Keratinocyte (primary cell): ENCODE results near the gene PTGR3. TPM values are rescaled to one million over a fixed set of nuclear protein-coding genes. Genes with fewer than 3 reads are reported as not detected.

Experiments used
- DNase-seq: peaks from one replicate; pipeline ENCODE4 v3.0.0-alpha.2; 2011; ENCODE audit warnings: low read depth, missing footprints, low spot score
- FAIRE-seq: peaks from 2 replicates; lab custom pipeline; 2011; peaks lifted over from hg19 to GRCh38; lab: Jason Lieb, UNC
- H2AFZ ChIP-seq: 2 replicates; pipeline ENCODE4 v1.6.0; 2012; ENCODE audit warnings: low read length, control low read depth, inconsistent platforms; ENCODE audit not compliant: control insufficient read depth
- H3K27ac ChIP-seq: 2 replicates; pipeline ENCODE4 v1.5.1; 2011; ENCODE audit warnings: low read length; ENCODE audit not compliant: control insufficient read depth, insufficient read depth
- H3K27me3 ChIP-seq: 3 replicates; pipeline ENCODE4 v1.6.0; 2011; ENCODE audit warnings: low read length; ENCODE audit not compliant: control insufficient read depth, insufficient read depth; ENCODE audit errors: extremely low read depth
- H3K36me3 ChIP-seq, 2 experiments: 2 replicates in 1 of 2; 3 replicates in 1 of 2; pipeline ENCODE4 v1.5.1; 2011; ENCODE audit warnings: low read length in 2 of 2, mild to moderate bottlenecking in 1 of 2; ENCODE audit not compliant: control insufficient read depth in 2 of 2, insufficient read depth in 2 of 2; ENCODE audit errors: extremely low read depth in 1 of 2
- H3K4me1 ChIP-seq: 3 replicates; pipeline ENCODE4 v1.5.1; 2011; ENCODE audit warnings: low read length; ENCODE audit not compliant: control insufficient read depth, insufficient read depth; ENCODE audit errors: extremely low read depth
- H3K4me2 ChIP-seq: 3 replicates; pipeline ENCODE4 v1.6.0; 2011; ENCODE audit warnings: low read depth, low read length; ENCODE audit not compliant: control insufficient read depth, insufficient read depth; ENCODE audit errors: extremely low read depth
- H3K4me3 ChIP-seq, 3 experiments: fragments of 200-600 bp in 1 of 3; sonication (generic) in 1 of 3; 2 replicates in 2 of 3; 3 replicates in 1 of 3; pipeline ENCODE4 v1.5.1; 2011 to 2016; ENCODE audit warnings: low read length in 3 of 3, mild to moderate bottlenecking in 3 of 3, control low read depth in 2 of 3, inconsistent platforms in 1 of 3, low read depth in 1 of 3, mixed read lengths in 1 of 3, mixed run types in 1 of 3, moderate library complexity in 1 of 3; ENCODE audit not compliant: control insufficient read depth in 2 of 3, insufficient read depth in 2 of 3; ENCODE audit errors: extremely low read depth in 1 of 3
- H3K79me2 ChIP-seq: 2 replicates; pipeline ENCODE4 v1.6.0; 2012; ENCODE audit warnings: low read length; ENCODE audit not compliant: control insufficient read depth, insufficient read depth
- H3K9ac ChIP-seq: 3 replicates; pipeline ENCODE4 v1.6.0; 2011; ENCODE audit warnings: low read length; ENCODE audit not compliant: control insufficient read depth, insufficient read depth; ENCODE audit errors: extremely low read depth
- H3K9me1 ChIP-seq: 3 replicates; pipeline ENCODE4 v1.6.0; 2011; ENCODE audit warnings: low read length; ENCODE audit not compliant: control insufficient read depth, insufficient read depth; ENCODE audit errors: extremely low read depth
- H3K9me3 ChIP-seq: 2 replicates; pipeline ENCODE4 v1.5.1; 2012; ENCODE audit warnings: low read depth, low read length; ENCODE audit not compliant: control insufficient read depth
- H4K20me1 ChIP-seq: 3 replicates; pipeline ENCODE4 v1.6.0; 2011; ENCODE audit warnings: low read length; ENCODE audit not compliant: control insufficient read depth, insufficient read depth; ENCODE audit errors: extremely low read depth
- CTCF ChIP-seq, 3 experiments: IDR thresholded peaks in 1 of 3; conservative IDR thresholded peaks in 1 of 3; optimal IDR thresholded peaks in 1 of 3; 2 replicates in 2 of 3; 3 replicates in 1 of 3; pipeline versions ENCODE3 to v1.5.1; 2011; ENCODE audit warnings: low read length in 3 of 3, mild to moderate bottlenecking in 3 of 3, moderate library complexity in 2 of 3, control low read depth in 1 of 3, inconsistent platforms in 1 of 3; ENCODE audit not compliant: insufficient read depth in 2 of 3; ENCODE audit errors: extremely low read depth in 1 of 3
- EZH2 ChIP-seq: IDR thresholded peaks from one replicate; pipeline ENCODE4 v1.6.1; 2012; ENCODE audit warnings: inconsistent platforms, mild to moderate bottlenecking, low read length, moderate library complexity
- dilution Hi-C: fragments of 300-500 bp; cut with MboI; formaldehyde crosslinking; loops from one replicate; pipeline ENCODE4 v1.7.0; 2020; ENCODE audit warnings: low sequenced_read_pairs; ENCODE audit not compliant: extremely low pct_ligation_motif_present
- polyA plus RNA-seq, 5 experiments: library from polyadenylated mRNA; depleted of rRNA in 3 of 5; stranded (reverse) in 3 of 5; stranded (forward) in 1 of 5; unstranded in 1 of 5; fragments of >200 nt; gene quantifications; 1 replicate in 1 of 5; 2 replicates in 3 of 5; 3 replicates in 1 of 5; pipeline versions ENCODE4 v1.2.1 to v1.2.3, GENCODE V29; 2011 to 2012; ENCODE audit warnings: missing spikeins in 2 of 5, low read depth in 1 of 5, low replicate concordance in 1 of 5

The PTGR3 gene
- polyA plus RNA-seq, 1 donor (not counting 4 experiments of a cell fraction or from before 2014, with no cell fraction given): 25.2 TPM

- Histone ChIP-seq H3K27me3 (no peaks in the 10 kb centered on the region), H3K4me2 (no peak overlapping the region), H3K27ac (no peak overlapping the region), H3K9ac (no peak overlapping the region), H3K79me2 (peaks cover 2% of the 10 kb centered on the region), H2AFZ (no peak overlapping the region), H3K9me3 (no peaks in the 10 kb centered on the region), H3K4me3 (no peak overlapping the region), H3K36me3 (no peaks in the 10 kb centered on the region), H3K9me1 (no peaks in the 10 kb centered on the region), H3K4me1 (no peaks in the 10 kb centered on the region), H4K20me1 (no peaks in the 10 kb centered on the region)
- TF ChIP-seq EZH2: no peak
- TF ChIP-seq CTCF (optimal IDR thresholded peaks at IDR 0.05 in 1 of 3, IDR thresholded peaks at IDR 0.05 in 1 of 3, conservative IDR thresholded peaks at IDR 0.05 in 1 of 3; ENCODE audit: extremely low read depth in 1 of 3, insufficient read depth in 2 of 3, low read length in 3 of 3): no peak
- FAIRE-seq (no peak), DNase-seq (no peak)
- dilution Hi-C loops: no loop called here
These were observed 47.4 kb upstream of the PTGR3 start for GRCh38 chr18:75256376-75256775.

- Histone ChIP-seq H3K36me3 (no peaks in the 10 kb centered on the region), H4K20me1 (no peaks in the 10 kb centered on the region), H3K4me2 (no peak overlapping the region), H3K27ac (no peak overlapping the region), H3K9me1 (no peaks in the 10 kb centered on the region), H2AFZ (no peak overlapping the region), H3K9me3 (no peaks in the 10 kb centered on the region), H3K27me3 (no peaks in the 10 kb centered on the region), H3K4me3 (no peak overlapping the region), H3K4me1 (no peaks in the 10 kb centered on the region), H3K79me2 (peaks cover 2% of the 10 kb centered on the region), H3K9ac (no peak overlapping the region)
- TF ChIP-seq CTCF (optimal IDR thresholded peaks at IDR 0.05 in 1 of 3, IDR thresholded peaks at IDR 0.05 in 1 of 3, conservative IDR thresholded peaks at IDR 0.05 in 1 of 3; ENCODE audit: extremely low read depth in 1 of 3, insufficient read depth in 2 of 3, low read length in 3 of 3): no peak
- TF ChIP-seq EZH2: no peak
- dilution Hi-C loops: no loop called here
- DNase-seq: no peak
- no peak for FAIRE-seq
These were observed 46.2 kb upstream of the PTGR3 start for GRCh38 chr18:75255094-75255493.
